ENCODE data around the gene DGLUCY.

DNA sequence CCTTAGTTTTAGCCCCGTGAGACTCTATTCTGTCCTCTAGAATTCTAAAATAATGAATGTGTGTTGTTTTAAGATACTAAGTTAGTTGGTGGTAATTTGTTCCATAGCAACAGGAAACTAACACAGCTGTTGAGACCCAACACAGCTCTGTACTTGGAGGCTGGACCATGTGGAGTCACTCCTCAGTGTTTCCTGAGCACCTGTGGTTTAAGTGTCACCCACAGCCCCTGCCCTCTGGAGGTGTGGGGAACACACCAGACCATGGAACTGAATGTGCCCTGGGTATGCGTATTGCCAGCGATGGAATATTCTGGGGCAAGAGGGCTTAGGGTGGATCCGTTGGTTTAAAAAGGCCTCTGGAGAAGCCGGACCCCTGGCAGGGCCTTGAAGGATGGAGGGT is 147.2 kb downstream of the DGLUCY start:
- TF ChIP-seq SP1 (IDR thresholded peaks at IDR 0.05; ENCODE audit: low read depth, low read length) (no peak), RAD21 (IDR thresholded peaks at IDR 0.05 in 1 of 2, conservative IDR thresholded peaks at IDR 0.05 in 1 of 2; ENCODE audit: low read depth in 2 of 2, low read length in 2 of 2) (no peak), CTCF (IDR thresholded peaks at IDR 0.05; ENCODE audit: control extremely low read depth in 1 of 3, insufficient read depth in 1 of 3, low read depth in 1 of 3, low read length in 3 of 3) (no peak), SIN3A (conservative IDR thresholded peaks at IDR 0.05 in 1 of 2, IDR thresholded peaks at IDR 0.05 in 1 of 2; ENCODE audit: low read depth in 1 of 2, low read length in 2 of 2) (no peak), TEAD4 (IDR thresholded peaks at IDR 0.05; ENCODE audit: low read depth, low read length) (no peak), CHD2 (IDR thresholded peaks at IDR 0.05; ENCODE audit: low read length) (no peak), ATF2 (IDR thresholded peaks at IDR 0.05; ENCODE audit: low read length) (no peak)
